PC-9 (cell line): Measurements from ENCODE around the gene UBE2G2. TPM values are rescaled to one million over a fixed set of nuclear protein-coding genes. Genes with fewer than 3 reads are reported as not detected.

Source experiments
- BruUV-seq: library from RNA; stranded (reverse); fragments of 400-500 nt; replicated peaks from 2 replicates; lab custom pipeline; 2021; lab: Mats Ljungman, UMichigan
- CTCF ChIA-PET: fragments of 300-600 bp; sonication (Branson Sonifier 250); formaldehyde crosslinking; loops from one replicate; lab custom pipeline; 2022; ENCODE audit warnings: antibody characterized with exemption; lab: Charles Lee
- POLR2A ChIA-PET: fragments of 300-600 bp; sonication (Branson Sonifier 250); formaldehyde crosslinking; loops from one replicate; lab custom pipeline; 2022; ENCODE audit warnings: antibody characterized with exemption; ENCODE audit not compliant: unreplicated experiment; lab: Charles Lee
- DNase-seq, 2 experiments: peaks; one replicate each; pipeline versions ENCODE4 v3.0.0 to v3.0.0-alpha.2; 2015 to 2022; ENCODE audit warnings: mixed read lengths in 1 of 2
- H2AFZ ChIP-seq: fragments of 200-600 bp; sonication (generic); 2 replicates; pipeline ENCODE4 v1.8.1; 2017; ENCODE audit warnings: antibody characterized with exemption
- H3F3A ChIP-seq: fragments of 200-600 bp; sonication (generic); 2 replicates; pipeline ENCODE4 v1.8.1; 2017; ENCODE audit warnings: antibody characterized with exemption, mild to moderate bottlenecking, low read depth; ENCODE audit not compliant: insufficient read depth
- H3K27ac ChIP-seq: fragments of 200-600 bp; sonication (generic); 2 replicates; pipeline ENCODE4 v1.6.1; 2016; ENCODE audit warnings: mixed run types
- H3K27me3 ChIP-seq: fragments of 200-600 bp; sonication (generic); 2 replicates; pipeline ENCODE4 v1.6.1; 2016; ENCODE audit warnings: low read depth, mixed run types; ENCODE audit not compliant: insufficient read depth
- H3K36me3 ChIP-seq: fragments of 200-600 bp; sonication (generic); 2 replicates; pipeline ENCODE4 v1.6.1; 2016; ENCODE audit warnings: low read depth, mixed run types
- H3K4me1 ChIP-seq: fragments of 200-600 bp; sonication (generic); replicated peaks from 2 replicates; pipeline ENCODE4 v1.6.1; 2016; ENCODE audit warnings: mixed run types; ENCODE audit not compliant: insufficient read depth
- H3K4me2 ChIP-seq: fragments of 200-600 bp; sonication (generic); 2 replicates; pipeline ENCODE4 v1.6.1; 2017; ENCODE audit warnings: mixed run types
- H3K4me3 ChIP-seq: fragments of 200-600 bp; sonication (generic); 2 replicates; pipeline ENCODE4 v1.6.1; 2016; ENCODE audit warnings: mixed run types
- H3K79me2 ChIP-seq: fragments of 200-600 bp; sonication (generic); 2 replicates; pipeline ENCODE4 v1.6.1; 2017; ENCODE audit warnings: low read depth, mixed run types
- H3K9me2 ChIP-seq: fragments of 200-600 bp; sonication (generic); 2 replicates; pipeline ENCODE4 v1.8.1; 2017; ENCODE audit warnings: mild to moderate bottlenecking; ENCODE audit not compliant: insufficient read depth
- H3K9me3 ChIP-seq: fragments of 200-600 bp; sonication (generic); 2 replicates; pipeline ENCODE4 v1.8.1; 2016; ENCODE audit warnings: low read depth; ENCODE audit not compliant: insufficient read depth
- H4K20me1 ChIP-seq: fragments of 200-600 bp; sonication (generic); 2 replicates; pipeline ENCODE4 v1.8.1; 2017; ENCODE audit not compliant: insufficient read depth
- CTCF ChIP-seq: fragments of 200-600 bp; sonication (generic); conservative IDR thresholded peaks from 2 replicates; pipeline ENCODE4 v1.6.1; 2017; ENCODE audit warnings: mixed run types, antibody characterized with exemption, mild to moderate bottlenecking, moderate library complexity
- EZH2 ChIP-seq: fragments of 200-600 bp; sonication (generic); IDR thresholded peaks from 2 replicates; pipeline ENCODE4 v1.8.0; 2017; ENCODE audit warnings: antibody characterized with exemption, low read depth
- intact Hi-C: fragments of 100-400 bp; cut with micrococcal nuclease; formaldehyde crosslinking; loops from one replicate; pipeline ENCODE4 v1.10.0; 2022; ENCODE audit not compliant: unreplicated experiment
- total RNA-seq: library from RNA; stranded (reverse); gene quantifications from 2 replicates; pipeline ENCODE4 v1.2.3, GENCODE V29; 2021

UBE2G2 gene
- total RNA-seq, 1 experiment from 2014 or later = 51.9 TPM

DNA sequence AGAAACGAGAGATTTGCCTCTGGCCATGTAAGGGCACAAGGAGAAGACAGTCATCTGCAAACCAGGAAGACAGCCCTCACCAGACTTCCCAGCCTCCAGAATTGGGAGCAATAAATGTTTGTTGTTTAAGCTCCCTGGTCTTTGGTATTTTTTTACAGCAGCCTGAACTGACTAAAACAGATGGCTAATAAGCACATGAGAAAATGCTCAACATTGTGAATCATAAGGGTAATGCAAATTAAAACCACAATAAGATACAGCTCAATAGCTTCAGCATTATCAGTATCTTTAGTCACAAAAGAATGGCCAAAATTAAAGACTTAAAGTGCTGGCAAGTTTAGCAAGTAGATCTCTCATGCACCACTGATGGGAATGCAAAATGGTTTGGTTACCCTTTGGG is 11.7 kb downstream of the UBE2G2 start:
- H4K20me1 ChIP-seq = peaks cover 23% of the 10 kb centered on the region
- no peaks in the 10 kb centered on the region for H3K27me3 ChIP-seq
- CTCF ChIA-PET = no interaction called here
- H3K9me3 ChIP-seq = no peaks in the 10 kb centered on the region
- TF ChIP-seq EZH2 (no peak), CTCF (no peak)
- H2AFZ ChIP-seq = no peak overlapping the region
- no peaks in the 10 kb centered on the region for H3F3A ChIP-seq
- no peak for DNase-seq
- no TSS peak for BruUV-seq
- peaks cover 54% of the 10 kb centered on the region for H3K79me2 ChIP-seq
- POLR2A ChIA-PET = no interaction called here
- H3K4me3 ChIP-seq = no peak overlapping the region
- H3K4me1 ChIP-seq = no peaks in the 10 kb centered on the region
- no peak overlapping the region for H3K4me2 ChIP-seq
- no peak overlapping the region for H3K27ac ChIP-seq
- H3K9me2 ChIP-seq = no peaks in the 10 kb centered on the region
- no peaks in the 10 kb centered on the region for H3K36me3 ChIP-seq
- intact Hi-C loops = no loop called here

- no peak for DNase-seq
- intact Hi-C loops = no loop called here
- H3K9me3 ChIP-seq = no peaks in the 10 kb centered on the region
- TF ChIP-seq EZH2 (no peak), CTCF (no peak)
- H2AFZ ChIP-seq = no peak overlapping the region
- H3K4me2 ChIP-seq = no peak overlapping the region
- peaks cover 27% of the 10 kb centered on the region; the same call in 1 of the 2 replicates for H3K79me2 ChIP-seq
- H4K20me1 ChIP-seq = peaks cover 14% of the 10 kb centered on the region
- no peak overlapping the region for H3K27ac ChIP-seq
- H3K4me1 ChIP-seq = no peaks in the 10 kb centered on the region
- no peaks in the 10 kb centered on the region for H3F3A ChIP-seq
- ChIA-PET POLR2A (no interaction called here), CTCF (interaction anchor here (0.6 kb wide), 1 partner anchor 469 kb away, joined by 9 read pairs; no protein-coding TSS in a partner anchor)
- H3K36me3 ChIP-seq = no peaks in the 10 kb centered on the region
- BruUV-seq = no TSS peak
- H3K27me3 ChIP-seq = no peaks in the 10 kb centered on the region
- H3K4me3 ChIP-seq = no peak overlapping the region
- no peaks in the 10 kb centered on the region for H3K9me2 ChIP-seq
Observed at GRCh38 chr21:44785620-44786335, 15.8 kb downstream of the UBE2G2 start.

DNA sequence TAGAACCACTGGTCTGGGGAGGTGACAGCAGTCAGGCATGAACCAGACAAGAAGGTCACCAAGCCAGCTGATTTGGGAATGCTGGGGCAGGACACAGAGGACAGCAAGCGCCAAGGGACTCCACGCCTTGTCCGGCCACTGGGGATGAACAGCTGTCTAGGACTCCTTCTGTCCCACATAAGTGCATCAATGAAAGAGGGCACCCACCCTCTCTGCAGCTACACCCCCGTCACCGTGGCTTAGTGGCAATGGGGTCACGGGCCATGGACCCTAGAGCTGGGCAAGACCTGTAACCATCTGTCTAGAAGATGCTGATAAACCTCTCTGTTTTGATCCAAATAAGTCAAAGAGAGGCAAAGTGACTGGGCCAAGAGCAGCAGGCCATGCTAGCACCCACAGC is 16.8 kb downstream of the UBE2G2 start:
- ChIA-PET CTCF (no interaction called here), POLR2A (no interaction called here)
- H3K27ac ChIP-seq = no peak overlapping the region
- intact Hi-C loops = no loop called here
- H3K79me2 ChIP-seq = peaks cover 18% of the 10 kb centered on the region; the same call in 1 of the 2 replicates
- H3K36me3 ChIP-seq = no peaks in the 10 kb centered on the region
- H3K9me3 ChIP-seq = no peaks in the 10 kb centered on the region
- peaks cover 14% of the 10 kb centered on the region for H4K20me1 ChIP-seq
- TF ChIP-seq CTCF (no peak), EZH2 (no peak)
- DNase-seq = no peak
- no peaks in the 10 kb centered on the region for H3K9me2 ChIP-seq
- no peak overlapping the region for H2AFZ ChIP-seq
- H3K4me2 ChIP-seq = no peak overlapping the region
- H3K4me3 ChIP-seq = no peak overlapping the region
- no peaks in the 10 kb centered on the region for H3F3A ChIP-seq
- BruUV-seq = no TSS peak
- H3K27me3 ChIP-seq = no peaks in the 10 kb centered on the region
- H3K4me1 ChIP-seq = no peaks in the 10 kb centered on the region
